ENCODE data around the gene INPP1. TPM values are rescaled to one million over a fixed set of nuclear protein-coding genes. Genes with fewer than 3 reads are reported as not detected.

Gene INPP1
- total RNA-seq, 1 donor from 2014 or later, result 14.2 TPM

- Mint-ChIP-seq H3K27ac (ENCODE audit: unreplicated experiment) (no peak overlapping the region), H3K27me3 (ENCODE audit: low read depth) (no peaks in the 10 kb centered on the region), H3K9me3 (ENCODE audit: low read depth) (no peaks in the 10 kb centered on the region), H3K36me3 (ENCODE audit: low read depth) (peaks cover 8% of the 10 kb centered on the region), H3K4me3 (ENCODE audit: unreplicated experiment) (no peak overlapping the region), H3K4me1 (ENCODE audit: low read depth) (peaks cover 2% of the 10 kb centered on the region)
- no peak for DNase-seq (ENCODE audit: low spot score)
- no peak for TF ChIP-seq CTCF (IDR thresholded peaks at IDR 0.05)
These were observed 22.3 kb downstream of the INPP1 start for GRCh38 chr2:190365499-190366204.

GRCh38 chr2:190366248-190366753, 22.9 kb downstream of the INPP1 start:
- H3K36me3 Mint-ChIP-seq (ENCODE audit: low read depth), result peaks cover 13% of the 10 kb centered on the region

DNA sequence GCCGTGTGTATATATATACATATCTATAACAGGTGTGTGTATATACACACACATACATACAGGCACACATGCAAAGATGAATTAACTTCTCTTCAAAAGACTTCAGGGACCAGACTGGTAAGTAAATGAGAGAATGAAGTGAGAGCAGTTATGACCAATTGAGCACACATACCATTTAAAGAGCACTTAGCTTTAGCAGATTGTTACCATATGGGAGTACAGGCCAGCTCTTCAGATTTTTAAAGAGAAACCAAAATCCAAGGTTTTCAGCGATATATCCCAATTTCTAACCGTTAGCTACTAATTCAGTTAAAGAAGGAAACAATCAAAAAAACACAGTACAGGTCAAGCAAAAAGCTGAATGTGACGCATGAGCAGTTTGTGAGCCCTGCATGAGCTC, 23.7 kb downstream of the INPP1 start:
- Mint-ChIP-seq H3K27me3 (ENCODE audit: low read depth) (no peaks in the 10 kb centered on the region), H3K36me3 (ENCODE audit: low read depth) (peaks cover 13% of the 10 kb centered on the region), H3K4me1 (ENCODE audit: low read depth) (no peaks in the 10 kb centered on the region), H3K27ac (ENCODE audit: unreplicated experiment) (no peak overlapping the region), H3K4me3 (ENCODE audit: unreplicated experiment) (no peak overlapping the region), H3K9me3 (ENCODE audit: low read depth) (no peaks in the 10 kb centered on the region)
- DNase-seq (ENCODE audit: low spot score), result no peak
- no peak for TF ChIP-seq CTCF (IDR thresholded peaks at IDR 0.05)

More at GRCh38 chr2:190366248-190366753, 22.9 kb downstream of the INPP1 start:
- H3K27me3 Mint-ChIP-seq (ENCODE audit: low read depth), result no peaks in the 10 kb centered on the region
- no peak for TF ChIP-seq CTCF (IDR thresholded peaks at IDR 0.05)
- no peaks in the 10 kb centered on the region for H3K9me3 Mint-ChIP-seq (ENCODE audit: low read depth)
- H3K4me3 Mint-ChIP-seq (ENCODE audit: unreplicated experiment), result no peak overlapping the region
- no peak overlapping the region for H3K27ac Mint-ChIP-seq (ENCODE audit: unreplicated experiment)
- H3K4me1 Mint-ChIP-seq (ENCODE audit: low read depth), result no peaks in the 10 kb centered on the region
- DNase-seq (ENCODE audit: low spot score), result no peak

- DNase-seq (ENCODE audit: low spot score), result no peak
- no peaks in the 10 kb centered on the region for H3K9me3 Mint-ChIP-seq (ENCODE audit: low read depth)
- no peaks in the 10 kb centered on the region for H3K27me3 Mint-ChIP-seq (ENCODE audit: low read depth)
- no peaks in the 10 kb centered on the region for H3K4me1 Mint-ChIP-seq (ENCODE audit: low read depth)
- no peak overlapping the region for H3K4me3 Mint-ChIP-seq (ENCODE audit: unreplicated experiment)
- H3K36me3 Mint-ChIP-seq (ENCODE audit: low read depth), result peaks cover 11% of the 10 kb centered on the region
- no peak for TF ChIP-seq CTCF (IDR thresholded peaks at IDR 0.05)
- no peak overlapping the region for H3K27ac Mint-ChIP-seq (ENCODE audit: unreplicated experiment)
These were observed 26.2 kb downstream of the INPP1 start for GRCh38 chr2:190369635-190370034.

- Mint-ChIP-seq H3K27ac (ENCODE audit: unreplicated experiment) (no peak overlapping the region), H3K36me3 (ENCODE audit: low read depth) (peaks cover under 1% of the 10 kb centered on the region), H3K27me3 (ENCODE audit: low read depth) (no peaks in the 10 kb centered on the region), H3K9me3 (ENCODE audit: low read depth) (no peaks in the 10 kb centered on the region), H3K4me1 (ENCODE audit: low read depth) (peaks cover 7% of the 10 kb centered on the region), H3K4me3 (ENCODE audit: unreplicated experiment) (no peak overlapping the region)
- TF ChIP-seq CTCF (IDR thresholded peaks at IDR 0.05), result no peak
- no peak for DNase-seq (ENCODE audit: low spot score)
These were observed 32.7 kb downstream of the INPP1 start for GRCh38 chr2:190376083-190376482.

All from chondrocyte (in vitro differentiated cells).